SU-DHL-6 (cell line): ENCODE measurements around the gene SMAD3.

Experiments
- EZH2phosphoT487 ChIP-seq: fragments of 200-600 bp; sonication (generic), shearing (Covaris generic); conservative IDR thresholded peaks from 2 replicates; pipeline ENCODE4 v1.6.1; 2018; ENCODE audit warnings: mild to moderate bottlenecking, antibody characterized with exemption, low read length, moderate library complexity, mixed read lengths
- TF ChIP-seq, protein P1 (sequence below): fragments of 200-600 bp; sonication (generic); IDR thresholded peaks from one replicate; pipeline ENCODE4 v1.5.1; 2017; ENCODE audit warnings: antibody characterized with exemption, mild to moderate bottlenecking, low read length, moderate library complexity; ENCODE audit not compliant: insufficient read depth, poor library complexity, severe bottlenecking

DNA sequence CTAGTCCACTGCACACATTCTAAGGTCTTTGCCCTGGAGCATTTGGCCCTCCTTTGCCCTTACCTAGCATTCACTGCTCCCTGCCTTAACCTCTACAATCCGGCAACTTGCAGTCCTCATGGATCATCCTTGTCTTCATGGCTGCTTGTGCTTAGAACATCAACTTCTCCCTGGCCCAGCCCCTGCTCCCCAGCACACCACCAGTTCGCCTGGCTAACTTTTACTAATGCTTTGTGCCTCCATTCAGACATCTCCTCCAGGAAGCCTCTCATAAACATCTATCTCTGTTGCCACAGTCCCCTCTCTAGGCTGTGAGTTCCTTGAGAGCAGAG lies 131.9 kb downstream of the SMAD3 start:
- TF ChIP-seq, protein P1, sequence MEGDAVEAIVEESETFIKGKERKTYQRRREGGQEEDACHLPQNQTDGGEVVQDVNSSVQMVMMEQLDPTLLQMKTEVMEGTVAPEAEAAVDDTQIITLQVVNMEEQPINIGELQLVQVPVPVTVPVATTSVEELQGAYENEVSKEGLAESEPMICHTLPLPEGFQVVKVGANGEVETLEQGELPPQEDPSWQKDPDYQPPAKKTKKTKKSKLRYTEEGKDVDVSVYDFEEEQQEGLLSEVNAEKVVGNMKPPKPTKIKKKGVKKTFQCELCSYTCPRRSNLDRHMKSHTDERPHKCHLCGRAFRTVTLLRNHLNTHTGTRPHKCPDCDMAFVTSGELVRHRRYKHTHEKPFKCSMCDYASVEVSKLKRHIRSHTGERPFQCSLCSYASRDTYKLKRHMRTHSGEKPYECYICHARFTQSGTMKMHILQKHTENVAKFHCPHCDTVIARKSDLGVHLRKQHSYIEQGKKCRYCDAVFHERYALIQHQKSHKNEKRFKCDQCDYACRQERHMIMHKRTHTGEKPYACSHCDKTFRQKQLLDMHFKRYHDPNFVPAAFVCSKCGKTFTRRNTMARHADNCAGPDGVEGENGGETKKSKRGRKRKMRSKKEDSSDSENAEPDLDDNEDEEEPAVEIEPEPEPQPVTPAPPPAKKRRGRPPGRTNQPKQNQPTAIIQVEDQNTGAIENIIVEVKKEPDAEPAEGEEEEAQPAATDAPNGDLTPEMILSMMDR = no peak
- no peak for TF ChIP-seq EZH2phosphoT487
